ENCODE data around the gene EFCAB8. TPM values are rescaled to one million over a fixed set of nuclear protein-coding genes. Genes with fewer than 3 reads are reported as not detected.
A peak's percentile ranks its signal among the peaks of the same experiment; 100 is the strongest.

Gene EFCAB8
- total RNA-seq, 1 experiment from 2014 or later = not detected

GRCh38 chr20:33008336-33009213 is 149.9 kb downstream of the EFCAB8 start:
- no peak overlapping the region for H2AFZ ChIP-seq (ENCODE audit: low read length)
- TF ChIP-seq EZH2 (IDR thresholded peaks at IDR 0.05; ENCODE audit: low read length, unreplicated experiment) = no peak
- TF ChIP-seq EZH2phosphoT487 (IDR thresholded peaks at IDR 0.05; ENCODE audit: borderline replicate concordance, low read length) = no peak
- TF ChIP-seq, protein P1, sequence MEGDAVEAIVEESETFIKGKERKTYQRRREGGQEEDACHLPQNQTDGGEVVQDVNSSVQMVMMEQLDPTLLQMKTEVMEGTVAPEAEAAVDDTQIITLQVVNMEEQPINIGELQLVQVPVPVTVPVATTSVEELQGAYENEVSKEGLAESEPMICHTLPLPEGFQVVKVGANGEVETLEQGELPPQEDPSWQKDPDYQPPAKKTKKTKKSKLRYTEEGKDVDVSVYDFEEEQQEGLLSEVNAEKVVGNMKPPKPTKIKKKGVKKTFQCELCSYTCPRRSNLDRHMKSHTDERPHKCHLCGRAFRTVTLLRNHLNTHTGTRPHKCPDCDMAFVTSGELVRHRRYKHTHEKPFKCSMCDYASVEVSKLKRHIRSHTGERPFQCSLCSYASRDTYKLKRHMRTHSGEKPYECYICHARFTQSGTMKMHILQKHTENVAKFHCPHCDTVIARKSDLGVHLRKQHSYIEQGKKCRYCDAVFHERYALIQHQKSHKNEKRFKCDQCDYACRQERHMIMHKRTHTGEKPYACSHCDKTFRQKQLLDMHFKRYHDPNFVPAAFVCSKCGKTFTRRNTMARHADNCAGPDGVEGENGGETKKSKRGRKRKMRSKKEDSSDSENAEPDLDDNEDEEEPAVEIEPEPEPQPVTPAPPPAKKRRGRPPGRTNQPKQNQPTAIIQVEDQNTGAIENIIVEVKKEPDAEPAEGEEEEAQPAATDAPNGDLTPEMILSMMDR (conservative IDR thresholded peaks at IDR 0.05; ENCODE audit: low read depth, low read length) = no peak
- no peaks in the 10 kb centered on the region for H3K4me1 ChIP-seq (ENCODE audit: insufficient read depth, low read length)
- no peak overlapping the region for H3K4me2 ChIP-seq (ENCODE audit: low read length)
- no peaks in the 10 kb centered on the region for H3K9me2 ChIP-seq (replicated peaks; ENCODE audit: low read length)
- peaks cover 29% of the 10 kb centered on the region for H3K27me3 ChIP-seq (ENCODE audit: low read length)
- BruUV-seq (replicated peaks) = no TSS peak
- no peaks in the 10 kb centered on the region for H4K20me1 ChIP-seq (ENCODE audit: low read length)
- H3K9me3 ChIP-seq (ENCODE audit: low read length) = no peaks in the 10 kb centered on the region
- H3K36me3 ChIP-seq (ENCODE audit: low read depth, low read length) = no peaks in the 10 kb centered on the region
- no peak overlapping the region for H3K27ac ChIP-seq (ENCODE audit: low read length)
- no peak overlapping the region for H3K9ac ChIP-seq (ENCODE audit: low read length)
- H3K79me2 ChIP-seq (ENCODE audit: low read length) = no peaks in the 10 kb centered on the region
- ChIA-PET POLR2A (ENCODE audit: unreplicated experiment) (no interaction called here), CTCF (interaction anchor here (0.6 kb wide), 1 partner anchor 106 kb away, joined by 3 read pairs; no protein-coding TSS in a partner anchor)
- DNase-seq (no peak), ATAC-seq (no peak)
- intact Hi-C loops (cut with micrococcal nuclease) = no loop called here
- no peaks in the 10 kb centered on the region for H3F3A ChIP-seq (ENCODE audit: low read length, unreplicated experiment)
- H3K4me3 ChIP-seq (ENCODE audit: low read length) = no peak overlapping the region

- intact Hi-C loops (cut with micrococcal nuclease) = no loop called here
- Histone ChIP-seq H3K79me2 (ENCODE audit: low read length) (no peaks in the 10 kb centered on the region), H3K9ac (ENCODE audit: low read length) (no peak overlapping the region), H3K4me1 (ENCODE audit: insufficient read depth, low read length) (no peaks in the 10 kb centered on the region), H3K4me2 (ENCODE audit: low read length) (no peak overlapping the region), H3K27ac (ENCODE audit: low read length) (no peak overlapping the region), H3K4me3 (ENCODE audit: low read length) (no peak overlapping the region), H3K27me3 (ENCODE audit: low read length) (peaks cover 38% of the 10 kb centered on the region), H3K9me2 (replicated peaks; ENCODE audit: low read length) (no peaks in the 10 kb centered on the region), H2AFZ (ENCODE audit: low read length) (no peak overlapping the region), H3K36me3 (ENCODE audit: low read depth, low read length) (no peaks in the 10 kb centered on the region), H3K9me3 (ENCODE audit: low read length) (no peaks in the 10 kb centered on the region), H4K20me1 (ENCODE audit: low read length) (no peaks in the 10 kb centered on the region), H3F3A (ENCODE audit: low read length, unreplicated experiment) (no peaks in the 10 kb centered on the region)
- ChIA-PET POLR2A (ENCODE audit: unreplicated experiment) (no interaction called here), CTCF (interaction anchor here (0.6 kb wide), 1 partner anchor 107 kb away, joined by 3 read pairs; no protein-coding TSS in a partner anchor)
- no TSS peak for BruUV-seq (replicated peaks)
- ATAC-seq (peak; percentile 24), DNase-seq (no peak)
- TF ChIP-seq, protein P1 (conservative IDR thresholded peaks at IDR 0.05; ENCODE audit: low read depth, low read length) = no peak
- TF ChIP-seq EZH2 (IDR thresholded peaks at IDR 0.05; ENCODE audit: low read length, unreplicated experiment) (no peak), EZH2phosphoT487 (IDR thresholded peaks at IDR 0.05; ENCODE audit: borderline replicate concordance, low read length) (no peak)
Observed at GRCh38 chr20:33009214-33010132, 150.8 kb downstream of the EFCAB8 start.
